GM18907 (cell line): Measurements from ENCODE around the gene PLCZ1.
"Not testable (repeated sequence)": the region's sequence is repeated elsewhere in the genome, so short reads cannot be mapped to it uniquely, and the experiment has no call there.

Experiments used
- ATAC-seq: cut with Tn5 transposase; IDR thresholded peaks from one replicate; pipeline ENCODE4 v1.9.1; 2021; ENCODE audit warnings: mild to moderate bottlenecking, moderate library complexity; ENCODE audit not compliant: unreplicated experiment

Gene PLCZ1

DNA sequence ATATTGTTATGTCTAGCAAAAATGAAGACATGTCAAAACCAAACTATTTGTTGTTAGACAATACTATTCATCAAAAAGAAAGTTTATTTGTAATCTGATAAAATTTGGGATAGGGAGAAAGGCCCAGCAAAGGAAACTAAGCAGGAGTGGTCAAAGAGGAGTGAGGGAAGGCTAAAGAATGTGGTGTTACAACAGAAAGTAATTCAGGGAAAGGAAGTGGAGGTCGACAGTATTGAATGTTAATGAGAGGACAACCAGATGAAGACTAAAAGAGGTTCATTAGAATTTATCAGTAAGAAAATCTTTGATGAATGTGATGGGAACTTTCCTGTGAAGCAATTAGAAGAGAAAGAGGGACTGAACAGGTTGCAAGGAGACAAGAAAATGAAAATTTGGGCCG lies 33.9 kb downstream of the PLCZ1 start:
- no peak for ATAC-seq

GRCh38 chr12:18703321-18703720 lies 34.5 kb downstream of the PLCZ1 start:
- ATAC-seq = no peak

- no peak for ATAC-seq
Measured at GRCh38 chr12:18700271-18700670, 37.5 kb downstream of the PLCZ1 start.

DNA sequence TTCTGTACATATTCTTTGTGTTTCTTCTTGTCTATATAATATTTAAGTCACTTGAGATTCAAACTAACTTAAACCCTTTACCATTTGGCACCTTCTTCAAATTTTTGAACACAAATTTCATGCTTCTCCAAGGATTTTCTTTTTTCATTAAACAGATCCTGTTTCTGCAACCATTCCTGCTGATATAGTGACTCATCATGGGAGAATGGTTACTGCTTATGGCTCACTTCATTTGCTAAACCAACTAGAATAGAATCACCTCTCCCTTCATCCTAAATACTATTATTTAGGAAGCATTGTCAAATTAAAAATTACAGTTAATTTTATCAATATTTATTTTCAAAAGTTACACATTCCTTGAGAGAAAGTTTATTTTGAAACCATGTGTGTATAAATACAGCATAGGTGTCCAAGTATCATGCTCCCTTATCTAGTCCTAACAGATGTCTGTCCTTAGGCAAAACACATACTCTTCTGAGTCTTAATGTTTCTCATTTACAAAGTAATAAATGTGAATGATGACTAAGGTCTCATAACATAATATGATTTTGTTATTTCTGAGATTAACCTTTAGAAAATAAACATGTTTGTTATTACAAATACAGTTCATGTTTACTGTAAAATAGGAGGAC lies 40.7 kb downstream of the PLCZ1 start:
- no peak for ATAC-seq

GRCh38 chr12:18693986-18694385 lies 43.8 kb downstream of the PLCZ1 start:
- ATAC-seq = not testable (repeated sequence)

- ATAC-seq = no peak
Measured at GRCh38 chr12:18690653-18691052, 47.2 kb downstream of the PLCZ1 start.

DNA sequence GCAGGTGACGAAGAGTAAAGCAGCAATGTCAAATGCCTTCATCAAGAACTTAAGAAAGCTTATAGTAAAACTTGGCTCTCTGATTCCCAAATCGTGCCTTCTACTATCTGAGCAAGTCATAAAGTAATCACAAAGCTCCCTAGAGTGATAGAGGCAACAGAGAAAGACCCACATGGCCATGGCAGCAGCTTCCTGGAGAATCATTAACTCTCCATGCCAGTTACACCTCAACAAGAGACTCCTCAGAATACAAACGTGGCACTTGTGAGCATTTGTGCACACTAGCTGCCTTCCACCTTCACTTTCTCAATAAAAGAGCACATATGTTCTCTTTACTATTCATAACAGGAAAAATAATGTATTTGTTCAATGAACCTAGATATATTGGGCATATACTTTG lies 48.0 kb downstream of the PLCZ1 start:
- ATAC-seq = no peak

DNA sequence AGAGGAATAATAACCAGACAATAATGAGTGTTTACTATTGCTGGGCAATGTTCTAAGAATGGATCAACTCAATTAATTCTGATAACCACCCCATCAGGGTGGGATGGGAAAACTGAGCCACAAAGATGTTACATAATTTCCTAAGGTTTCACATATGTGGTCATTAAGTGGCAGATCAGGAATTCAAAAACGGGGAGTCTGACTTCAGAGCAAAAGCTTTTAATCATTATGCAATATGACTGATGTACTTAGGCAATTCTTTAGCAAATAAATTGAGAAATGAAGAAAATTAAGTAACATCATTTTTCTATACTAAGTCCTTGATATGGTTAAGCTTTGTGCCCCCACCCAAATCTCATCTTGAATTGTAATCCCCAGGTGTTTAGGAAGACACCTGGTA lies 53.4 kb downstream of the PLCZ1 start:
- no peak for ATAC-seq

DNA sequence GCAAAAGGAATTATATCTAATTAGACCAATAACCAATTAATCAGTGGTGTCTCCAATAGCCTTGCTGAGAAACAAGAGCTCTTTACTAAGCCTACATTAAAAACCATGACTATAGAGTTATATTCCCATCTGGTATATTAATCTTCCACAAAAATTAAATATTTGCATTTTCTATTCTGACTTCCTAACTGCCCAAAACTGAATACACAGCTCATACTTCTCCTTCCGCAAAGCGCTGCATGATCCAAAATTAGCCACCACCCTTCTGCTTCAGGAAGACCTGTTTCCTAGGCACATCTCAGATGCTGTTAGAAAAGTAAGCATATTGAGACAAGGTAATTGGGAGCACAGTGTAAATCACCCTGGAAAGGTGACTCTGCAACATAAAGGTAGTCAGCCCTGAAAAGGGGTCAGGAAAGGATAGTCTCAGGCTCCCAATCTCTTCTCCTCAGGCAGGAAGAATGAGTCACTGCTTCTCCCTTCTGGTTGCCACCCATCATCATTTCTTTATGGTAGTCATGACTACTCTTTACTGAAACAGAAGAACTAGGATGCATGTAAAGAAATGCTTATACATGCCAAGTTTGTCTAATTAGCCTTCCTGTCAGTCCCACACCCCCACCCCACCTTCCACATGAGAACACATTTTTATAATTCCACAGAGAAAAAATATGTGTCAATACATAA lies 54.3 kb downstream of the PLCZ1 start:
- ATAC-seq = no peak

DNA sequence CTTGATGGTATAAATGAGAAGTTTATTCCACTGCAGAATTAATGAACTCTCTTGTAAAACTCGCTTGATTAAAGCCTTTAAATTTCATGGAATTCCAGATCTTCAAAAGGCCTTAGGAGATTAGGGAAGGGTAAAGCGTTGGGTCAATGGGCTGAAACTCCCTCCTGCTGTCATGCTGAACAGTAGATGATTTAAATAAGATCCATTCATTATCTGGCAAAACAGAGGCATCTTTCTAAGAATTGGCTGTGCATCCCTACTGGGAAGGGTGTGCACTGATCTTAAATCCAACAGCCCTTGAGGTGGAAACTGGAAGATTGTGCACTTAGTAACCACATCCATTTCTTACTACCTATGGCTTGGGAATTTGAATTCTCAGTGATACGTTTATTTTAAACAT lies 56.0 kb downstream of the PLCZ1 start:
- no peak for ATAC-seq

GRCh38 chr12:18676996-18677588 lies 60.7 kb downstream of the PLCZ1 start:
- ATAC-seq = no peak

GRCh38 chr12:18676141-18676540 lies 61.7 kb downstream of the PLCZ1 start:
- no peak for ATAC-seq

GRCh38 chr12:18658829-18659228 lies 79.0 kb downstream of the PLCZ1 start:
- no peak for ATAC-seq

- ATAC-seq = no peak
Measured at GRCh38 chr12:18658179-18658578, 79.6 kb downstream of the PLCZ1 start.

GRCh38 chr12:18655351-18655750 lies 82.5 kb downstream of the PLCZ1 start:
- no peak for ATAC-seq

DNA sequence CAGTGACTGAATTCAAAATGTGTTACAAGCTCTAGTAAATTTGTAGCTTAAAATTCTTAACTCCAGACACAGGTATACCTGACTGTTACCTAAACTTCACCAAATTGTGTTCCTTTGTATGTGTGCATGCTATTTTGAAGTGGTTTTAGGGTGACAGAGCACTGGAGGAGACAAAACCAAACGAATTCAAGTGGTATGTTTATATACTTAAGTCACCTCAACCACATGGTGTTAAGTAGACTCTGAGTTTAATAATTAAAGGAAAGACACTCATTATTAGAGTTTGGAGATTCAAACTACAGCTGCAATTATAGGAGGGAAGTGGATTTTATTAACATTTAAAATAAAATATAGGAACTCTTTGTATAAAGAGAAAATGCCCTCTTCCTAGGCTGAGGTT lies 84.3 kb downstream of the PLCZ1 start:
- ATAC-seq = no peak

GRCh38 chr12:18652596-18652995 lies 85.2 kb downstream of the PLCZ1 start:
- no peak for ATAC-seq

- no peak for ATAC-seq
Measured at GRCh38 chr12:18651525-18651924, 86.3 kb downstream of the PLCZ1 start.

- no peak for ATAC-seq
Measured at GRCh38 chr12:18646286-18646890, 91.4 kb downstream of the PLCZ1 start.

- no peak for ATAC-seq
Measured at GRCh38 chr12:18644564-18644963, 93.2 kb downstream of the PLCZ1 start.

DNA sequence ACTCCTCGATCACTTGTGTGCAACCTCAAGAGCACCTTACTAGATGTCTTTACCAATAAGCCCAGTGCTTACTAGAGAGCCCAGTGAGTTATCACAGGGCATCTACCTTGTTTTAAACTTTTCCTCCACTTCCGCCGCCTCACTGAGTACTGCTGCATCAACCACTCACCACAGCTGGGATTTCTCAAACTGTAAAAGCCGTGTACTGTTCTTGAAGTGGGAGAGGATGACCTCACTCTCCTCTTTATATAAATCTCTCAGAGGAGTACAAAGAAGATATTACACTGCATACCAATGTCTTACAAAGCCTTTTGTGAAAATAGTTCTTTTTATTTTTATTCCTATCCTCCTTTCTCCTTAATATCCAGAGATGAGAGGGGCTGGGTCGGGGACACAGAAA lies 94.1 kb downstream of the PLCZ1 start:
- ATAC-seq = no peak

GRCh38 chr12:18640321-18640955 lies 97.4 kb downstream of the PLCZ1 start:
- ATAC-seq = no peak
